ENCODE measurements around the gene PFDN6. TPM values are rescaled to one million over a fixed set of nuclear protein-coding genes. Genes with fewer than 3 reads are reported as not detected.

PFDN6 gene
- total and polyA plus RNA-seq, 9 of the 15 experiments (the other 6 are each of a cell fraction or from before 2014, with no cell fraction given), result 6.8 to 475 (median 216) TPM

GRCh38 chr6:33313709-33314514, 24.5 kb downstream of the PFDN6 start, which contains the start of gene TAPBP (continued):
- no peak for TF ChIP-seq ELK1 (CRISPR knock-in tag; IDR thresholded peaks at IDR 0.05)
- no peak for TF ChIP-seq GTF2F1 (IDR thresholded peaks at IDR 0.05; ENCODE audit: low read depth, low read length)
- no peak for TF ChIP-seq KDM1A (IDR thresholded peaks at IDR 0.05)
- TF ChIP-seq FOXM1 (IDR thresholded peaks at IDR 0.05; ENCODE audit: low read depth), result peak; percentile 85
- TF ChIP-seq FOXM1 (CRISPR knock-in tag; IDR thresholded peaks at IDR 0.05; ENCODE audit: low read depth), result 0 out of 2 replicates have a peak, but pooled peaks have one; percentile 10
- TF ChIP-seq KDM2B (CRISPR knock-in tag; IDR thresholded peaks at IDR 0.05), result no peak
- TF ChIP-seq TFE3 (CRISPR knock-in tag; IDR thresholded peaks at IDR 0.05), result no peak
- TF ChIP-seq ZFP36 (IDR thresholded peaks at IDR 0.05; ENCODE audit: low read depth, low read length, partially characterized antibody), result no peak
- no peak for TF ChIP-seq CBX1 (IDR thresholded peaks at IDR 0.05; ENCODE audit: low read depth)
- TF ChIP-seq SMAD4 (CRISPR knock-in tag; conservative IDR thresholded peaks at IDR 0.05), result no peak; the same call in 1 of the 2 replicates
- no peak for TF ChIP-seq ZHX1 (conservative IDR thresholded peaks at IDR 0.05; ENCODE audit: low read length)
- TF ChIP-seq ZNF584 (CRISPR knock-in tag; IDR thresholded peaks at IDR 0.05; ENCODE audit: low read depth), result no peak
- TF ChIP-seq ZNF609 (CRISPR knock-in tag; IDR thresholded peaks at IDR 0.05; ENCODE audit: borderline replicate concordance), result no peak
- TF ChIP-seq ZNF75A (CRISPR knock-in tag; IDR thresholded peaks at IDR 0.05), result no peak

All from K562 (cell line).